Tibial nerve (tissue), 4 donors: Measurements from ENCODE around the gene MATR3. TPM values are rescaled to one million over a fixed set of nuclear protein-coding genes. Genes with fewer than 3 reads are reported as not detected.

Experiments
- DNase-seq, 2 donors: peaks; one replicate each; pipeline ENCODE4 v3.0.0-alpha.2; 2019; ENCODE audit warnings: low spot score in 2 of 2
- H3K27ac ChIP-seq, 4 donors: fragments of 200-600 bp; sonication (generic) in 3 of 4; one replicate each; pipeline ENCODE4 v1.5.1; 2017 to 2019; ENCODE audit warnings: mild to moderate bottlenecking in 1 of 4
- H3K27me3 ChIP-seq, 2 donors: fragments of 200-600 bp; sonication (generic) in 1 of 2; one replicate each; pipeline versions ENCODE4 v1.5.1 to v1.6.0; 2017 to 2019
- H3K36me3 ChIP-seq, 3 donors: fragments of 200-600 bp; sonication (generic); one replicate each; pipeline ENCODE4 v1.5.1; 2018 to 2019
- H3K4me1 ChIP-seq, 4 donors: fragments of 200-600 bp; sonication (generic) in 3 of 4; one replicate each; pipeline ENCODE4 v1.5.1; 2017 to 2019
- H3K4me3 ChIP-seq, 4 donors: fragments of 200-600 bp; sonication (generic) in 3 of 4; one replicate each; pipeline ENCODE4 v1.5.1; 2017 to 2019; ENCODE audit warnings: mild to moderate bottlenecking in 1 of 4, moderate library complexity in 1 of 4
- H3K9me3 ChIP-seq, 4 donors: fragments of 200-600 bp; sonication (generic) in 3 of 4; one replicate each; pipeline ENCODE4 v1.5.1; 2017 to 2019
- CTCF ChIP-seq, 5 experiments: fragments of 200-600 bp in 3 of 5; fragments of 450-650 bp in 2 of 5; sonication (generic) in 3 of 5; IDR thresholded peaks; one replicate each; pipeline ENCODE4 v1.5.1; 2016 to 2019; ENCODE audit warnings: antibody characterized with exemption in 5 of 5, mild to moderate bottlenecking in 3 of 5, moderate library complexity in 2 of 5
- EP300 ChIP-seq, 2 donors: sonication (generic); formaldehyde crosslinking; IDR thresholded peaks; one replicate each; pipeline ENCODE4 v1.6.1; 2017; ENCODE audit warnings: antibody characterized with exemption in 2 of 2, mild to moderate bottlenecking in 1 of 2
- POLR2A ChIP-seq, 2 donors: fragments of 450-650 bp; IDR thresholded peaks; one replicate each; pipeline ENCODE4 v1.6.1; 2017; ENCODE audit warnings: antibody characterized with exemption in 2 of 2, mild to moderate bottlenecking in 2 of 2, moderate library complexity in 2 of 2
- whole genome bisulfite sequencing, 2 donors: methylation state at CpG; one replicate each; pipeline ENCODE4 v1.1.5; 2018; 5-methylcytosine and 5-hydroxymethylcytosine counted together
- total RNA-seq, 4 donors: library from RNA; depleted of rRNA; stranded (reverse); fragments of >200 nt; gene quantifications; one replicate each; pipeline ENCODE4 v1.1.0, GENCODE V29; 2016

MATR3 gene
- total RNA-seq, 4 donors from 2014 or later = 147 to 231 (median 196) TPM

GRCh38 chr5:139374909-139375308 is 81.4 kb downstream of the MATR3 start:
- no peak for DNase-seq
- 75 to 100% methylated on average over 2 of the region's 2 CpGs for WGBS, 2 donors
- Histone ChIP-seq H3K4me1 (peaks cover 0 to 12% (median 2%) of the 10 kb centered on the region in 4 donors), H3K27ac (no peak overlapping the region), H3K9me3 (no peaks in the 10 kb centered on the region), H3K4me3 (no peak overlapping the region), H3K27me3 (no peaks in the 10 kb centered on the region), H3K36me3 (peaks cover 0 to 68% (median 4%) of the 10 kb centered on the region in 3 donors)
- TF ChIP-seq CTCF (IDR thresholded peaks at IDR 0.05) (no peak), EP300 (IDR thresholded peaks at IDR 0.05) (no peak), POLR2A (IDR thresholded peaks at IDR 0.05) (no peak)

GRCh38 chr5:139376364-139376763 is 82.8 kb downstream of the MATR3 start:
- WGBS, 2 donors = 85 to 90% methylated on average over 7 of the region's 7 CpGs
- DNase-seq = no peak
- Histone ChIP-seq H3K4me3 (no peak overlapping the region), H3K4me1 (peaks cover 0 to 12% (median 2%) of the 10 kb centered on the region in 4 donors), H3K27me3 (no peaks in the 10 kb centered on the region), H3K27ac (no peak overlapping the region), H3K9me3 (no peaks in the 10 kb centered on the region), H3K36me3 (peaks cover 0 to 56% (median 0%) of the 10 kb centered on the region in 3 donors)
- TF ChIP-seq EP300 (IDR thresholded peaks at IDR 0.05) (no peak), POLR2A (IDR thresholded peaks at IDR 0.05) (no peak), CTCF (IDR thresholded peaks at IDR 0.05) (no peak)

GRCh38 chr5:139377226-139377625 is 83.7 kb downstream of the MATR3 start:
- H3K27ac ChIP-seq = no peak overlapping the region
- H3K9me3 ChIP-seq = no peaks in the 10 kb centered on the region
- H3K4me1 ChIP-seq = peaks cover 0 to 12% (median under 1%) of the 10 kb centered on the region in 4 donors
- no peak for DNase-seq
- H3K36me3 ChIP-seq = peaks cover 0 to 47% (median 0%) of the 10 kb centered on the region in 3 donors
- TF ChIP-seq EP300 (IDR thresholded peaks at IDR 0.05) = no peak
- no peak for TF ChIP-seq POLR2A (IDR thresholded peaks at IDR 0.05)
- no peak for TF ChIP-seq CTCF (IDR thresholded peaks at IDR 0.05)
- WGBS, 2 donors = 76 to 97% methylated on average over 3 of the region's 3 CpGs
- no peaks in the 10 kb centered on the region for H3K27me3 ChIP-seq
- H3K4me3 ChIP-seq = no peak overlapping the region

- 63 to 71% methylated on average over 46 to 47 of the region's 47 CpGs for WGBS, 2 donors
- no peaks in the 10 kb centered on the region for H3K27me3 ChIP-seq
- H3K27ac ChIP-seq = no peak overlapping the region
- DNase-seq = no peak
- H3K4me1 ChIP-seq = peaks cover 0 to 11% (median 0%) of the 10 kb centered on the region in 4 donors
- no peak overlapping the region for H3K4me3 ChIP-seq
- no peak for TF ChIP-seq EP300 (IDR thresholded peaks at IDR 0.05)
- no peak for TF ChIP-seq POLR2A (IDR thresholded peaks at IDR 0.05)
- no peak for TF ChIP-seq CTCF (IDR thresholded peaks at IDR 0.05)
- peaks cover 0 to 38% (median 0%) of the 10 kb centered on the region in 3 donors for H3K36me3 ChIP-seq
- H3K9me3 ChIP-seq = no peaks in the 10 kb centered on the region
Measured at GRCh38 chr5:139378101-139378825, 84.7 kb downstream of the MATR3 start.

DNA sequence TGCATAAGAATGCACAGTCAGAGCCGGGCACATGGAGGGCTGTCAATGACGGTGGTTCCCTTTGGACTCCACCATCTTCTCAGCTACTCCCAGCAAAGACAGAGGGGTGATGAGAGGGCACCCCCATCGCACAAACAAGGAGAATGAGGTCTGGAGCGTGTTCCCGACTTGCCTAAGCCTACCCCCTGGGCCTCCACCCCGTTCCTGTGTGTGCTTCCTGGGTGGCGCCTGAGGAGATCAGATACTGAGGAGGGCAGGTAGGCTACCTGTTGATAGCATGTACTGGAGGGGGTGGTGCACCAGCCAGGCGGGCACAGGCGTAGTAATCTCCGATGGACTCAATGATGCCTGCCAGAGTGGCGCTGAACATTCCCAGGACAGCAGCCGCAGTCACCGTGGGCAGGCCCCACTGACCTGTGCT is 85.4 kb downstream of the MATR3 start:
- Histone ChIP-seq H3K27me3 (no peaks in the 10 kb centered on the region), H3K4me1 (peaks cover 0 to 5% (median 0%) of the 10 kb centered on the region in 4 donors), H3K9me3 (no peaks in the 10 kb centered on the region), H3K36me3 (peaks cover 0 to 31% (median 0%) of the 10 kb centered on the region in 3 donors), H3K4me3 (no peak overlapping the region), H3K27ac (no peak overlapping the region)
- 83 to 91% methylated on average over 13 of the region's 13 CpGs for WGBS, 2 donors
- TF ChIP-seq CTCF (IDR thresholded peaks at IDR 0.05) (no peak), EP300 (IDR thresholded peaks at IDR 0.05) (no peak), POLR2A (IDR thresholded peaks at IDR 0.05) (no peak)
- no peak for DNase-seq
